Nucleus accumbens (tissue), 56 donors: ENCODE results near the gene APLP1.
A peak's percentile ranks its signal among the peaks of the same experiment; 100 is the strongest.
"Not testable (repeated sequence)": the region's sequence is repeated elsewhere in the genome, so short reads cannot be mapped to it uniquely, and the experiment has no call there.

ENCODE experiments used
- DNase-seq, 56 donors: peaks; one replicate each; lab custom pipeline; 2025; lab: John Stamatoyannopoulos, UW

APLP1 gene

DNA sequence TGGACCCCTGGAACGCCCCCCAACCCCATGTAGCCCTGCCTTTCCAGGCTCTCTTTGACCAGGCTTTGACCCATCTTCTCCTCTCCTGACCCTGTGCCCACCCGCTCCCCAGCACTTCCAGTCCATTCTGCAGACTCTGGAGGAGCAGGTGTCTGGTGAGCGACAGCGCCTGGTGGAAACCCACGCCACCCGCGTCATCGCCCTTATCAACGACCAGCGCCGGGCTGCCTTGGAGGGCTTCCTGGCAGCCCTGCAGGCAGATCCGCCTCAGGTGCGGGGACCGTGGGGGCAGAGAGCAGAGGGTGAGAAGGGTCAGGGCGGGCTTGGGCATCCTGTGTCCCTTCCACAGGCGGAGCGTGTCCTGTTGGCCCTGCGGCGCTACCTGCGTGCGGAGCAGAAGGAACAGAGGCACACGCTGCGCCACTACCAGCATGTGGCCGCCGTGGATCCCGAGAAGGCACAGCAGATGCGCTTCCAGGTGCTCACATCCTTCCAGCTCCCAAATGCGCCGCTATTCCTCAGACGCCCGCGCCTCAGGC, 6.1 kb downstream of the APLP1 start:
- DNase-seq, result no peak

DNA sequence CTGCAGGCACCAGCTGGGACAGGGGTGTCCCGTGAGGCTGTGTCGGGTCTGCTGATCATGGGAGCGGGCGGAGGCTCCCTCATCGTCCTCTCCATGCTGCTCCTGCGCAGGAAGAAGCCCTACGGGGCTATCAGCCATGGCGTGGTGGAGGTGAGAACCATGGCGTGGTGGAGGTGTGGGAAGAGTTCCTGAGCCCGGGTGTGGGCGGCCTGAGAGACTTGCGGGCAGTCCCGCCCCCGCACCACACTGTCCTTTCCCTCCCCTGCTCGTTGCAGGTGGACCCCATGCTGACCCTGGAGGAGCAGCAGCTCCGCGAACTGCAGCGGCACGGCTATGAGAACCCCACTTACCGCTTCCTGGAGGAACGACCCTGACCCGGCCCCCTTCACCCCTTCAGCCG, 10.7 kb downstream of the APLP1 start:
- peak in 1 of 56 donors; percentile 12 for DNase-seq

GRCh38 chr19:35879770-35880317, 11.5 kb downstream of the APLP1 start:
- peak in 52 of 56 donors; percentile 22 to 87 (median 58) for DNase-seq

- DNase-seq, result peak in 13 of 56 donors; percentile 8 to 58 (median 26)
Observed at GRCh38 chr19:35882114-35882832, 13.9 kb downstream of the APLP1 start.

GRCh38 chr19:35883882-35884281, 15.5 kb downstream of the APLP1 start:
- no peak for DNase-seq

DNA sequence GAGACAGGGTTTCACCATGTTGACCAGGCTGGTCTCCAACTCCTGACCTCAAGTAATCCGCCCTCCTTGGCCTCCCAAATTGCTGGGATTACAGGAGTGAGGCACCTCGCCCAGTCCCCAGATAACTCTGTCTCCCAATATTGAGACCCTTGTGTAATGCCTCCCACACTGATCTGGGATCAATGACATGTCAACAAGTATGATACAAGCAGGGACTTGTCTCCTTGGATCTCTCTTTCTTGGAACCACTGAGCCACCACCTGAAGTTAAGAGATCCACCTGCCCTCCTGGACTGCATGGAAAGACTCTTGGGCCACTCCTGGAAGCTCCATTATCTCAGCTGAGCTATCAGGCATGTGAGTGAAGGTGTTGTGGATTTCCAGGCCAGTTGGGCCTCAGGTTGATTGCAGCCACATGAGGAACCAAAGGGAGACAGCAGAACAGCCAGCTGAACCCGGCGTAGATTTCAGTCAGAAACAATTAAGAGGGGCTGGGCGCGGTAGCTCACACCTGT, 16.9 kb downstream of the APLP1 start:
- no peak for DNase-seq

DNA sequence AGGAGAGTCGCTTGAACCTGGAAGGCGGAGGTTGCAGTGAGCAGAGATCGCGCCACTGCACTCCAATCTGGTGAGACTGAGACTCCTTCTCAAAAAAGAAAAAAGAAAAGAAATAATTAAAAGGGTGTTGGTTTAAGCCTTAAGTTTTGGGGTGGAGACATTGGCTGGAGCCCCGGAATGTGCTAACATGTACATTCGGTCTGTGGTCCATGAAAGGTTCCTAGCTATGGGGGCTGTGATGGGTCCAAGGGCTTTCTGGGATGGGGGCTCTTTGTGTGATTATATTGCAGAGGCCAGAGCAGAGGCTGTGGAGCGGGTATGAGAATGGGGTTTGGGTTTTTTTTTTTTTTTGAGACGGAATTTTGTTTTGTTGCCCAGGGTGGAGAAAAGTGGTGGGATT, 17.5 kb downstream of the APLP1 start:
- no peak for DNase-seq

DNA sequence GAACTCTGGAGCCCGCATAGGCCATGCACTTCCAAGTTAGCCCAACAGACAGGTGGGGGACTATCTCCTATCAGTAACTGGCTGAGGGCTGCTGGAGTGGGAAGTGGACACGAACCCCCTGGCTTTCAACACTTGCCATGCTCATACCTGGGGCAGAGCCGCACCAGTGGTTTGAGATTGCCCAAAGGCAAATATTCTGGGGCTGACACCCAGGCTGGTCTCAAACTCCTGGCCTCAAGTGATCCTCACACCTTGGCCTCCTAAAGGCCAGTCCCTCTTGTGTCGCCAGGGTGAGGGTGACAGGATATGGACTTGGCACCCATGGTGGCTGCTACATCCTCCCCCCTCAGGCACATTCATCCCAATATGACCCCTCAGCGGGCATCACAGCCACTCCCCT, 18.8 kb downstream of the APLP1 start:
- DNase-seq, result no peak

DNA sequence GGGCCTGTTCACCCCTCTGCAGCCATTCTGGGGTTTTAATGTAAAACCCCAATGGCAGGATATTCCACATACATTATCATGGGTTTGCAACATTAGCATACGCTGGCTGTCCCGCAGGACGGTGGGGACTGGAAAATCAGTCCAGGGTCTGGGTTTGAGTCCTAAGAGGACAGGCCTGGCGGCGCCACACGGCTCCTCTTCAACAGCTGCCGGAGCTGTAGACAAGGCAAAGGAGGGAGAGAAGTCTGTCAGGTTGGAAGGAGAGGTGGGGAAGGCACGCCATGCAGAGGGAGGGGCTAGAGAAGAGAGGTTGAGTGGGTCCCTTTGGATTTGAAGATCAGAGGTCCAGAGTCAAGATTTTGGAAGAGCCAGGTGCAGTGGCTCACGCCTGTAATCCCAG, 20.0 kb downstream of the APLP1 start:
- DNase-seq, result no peak

DNA sequence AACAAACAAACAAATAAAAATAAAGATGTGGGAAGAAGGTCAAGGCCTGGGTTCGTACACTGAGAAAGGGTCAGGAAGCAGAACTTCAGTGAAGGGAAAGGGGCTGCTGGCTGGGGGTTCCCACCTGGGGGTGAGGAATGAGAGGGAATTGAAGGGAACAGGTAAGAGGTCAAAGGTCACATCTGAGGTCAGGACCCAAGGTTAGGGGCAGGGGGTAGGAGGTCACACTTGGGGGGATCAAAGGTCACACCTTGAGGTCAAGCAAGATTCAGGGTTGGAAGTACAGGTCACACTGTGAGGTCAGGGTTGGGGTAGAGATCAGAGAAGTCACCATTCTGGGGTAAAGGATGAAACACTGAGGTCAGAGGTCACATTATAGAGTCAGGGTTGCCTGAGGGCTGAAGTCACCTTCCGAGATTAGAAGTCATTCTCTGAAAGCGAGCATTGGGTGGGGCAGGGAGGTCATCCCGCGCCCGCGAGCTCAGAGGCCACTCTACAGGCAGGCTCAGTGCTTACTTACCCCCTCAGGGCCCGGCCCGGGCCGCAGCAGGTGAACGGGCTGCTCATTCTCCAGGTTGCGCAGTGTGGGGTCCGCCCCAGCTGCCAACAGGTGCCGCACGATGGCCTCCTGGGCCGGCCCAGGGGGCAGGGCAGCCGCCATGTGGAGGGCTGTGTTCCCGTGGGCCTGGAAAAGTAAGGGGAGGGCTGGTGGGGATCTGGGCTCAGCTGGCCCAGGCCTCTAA, 21.2 kb downstream of the APLP1 start:
- no peak for DNase-seq

DNA sequence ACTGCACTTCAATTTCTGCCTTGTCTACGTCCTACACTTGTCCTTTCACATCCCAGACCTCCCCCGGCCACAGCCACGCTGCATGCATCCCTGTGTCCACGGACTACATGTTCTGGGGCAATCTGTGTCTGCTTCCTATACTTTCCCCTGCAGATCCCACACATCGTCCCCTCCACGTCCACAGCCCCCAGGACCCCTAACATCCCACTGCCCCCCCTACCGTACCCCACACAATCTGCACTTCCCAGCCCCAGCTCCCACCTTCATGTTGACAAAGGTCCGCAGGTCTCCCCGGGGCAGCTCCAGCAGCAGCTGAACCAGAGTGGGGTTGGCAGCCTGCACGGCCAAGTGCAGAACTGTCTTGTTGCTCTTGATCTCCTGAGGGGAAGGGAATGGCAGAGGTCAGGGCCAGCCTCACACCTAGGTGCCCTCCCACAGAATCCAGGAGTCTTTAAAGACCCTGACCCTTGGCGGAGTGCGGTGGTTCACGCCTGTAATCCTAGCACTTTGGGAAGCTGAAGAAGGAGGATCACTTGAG, 21.8 kb downstream of the APLP1 start:
- DNase-seq, result no peak

- DNase-seq, result not testable (repeated sequence)
Observed at GRCh38 chr19:35891819-35892218, 23.4 kb downstream of the APLP1 start.

DNA sequence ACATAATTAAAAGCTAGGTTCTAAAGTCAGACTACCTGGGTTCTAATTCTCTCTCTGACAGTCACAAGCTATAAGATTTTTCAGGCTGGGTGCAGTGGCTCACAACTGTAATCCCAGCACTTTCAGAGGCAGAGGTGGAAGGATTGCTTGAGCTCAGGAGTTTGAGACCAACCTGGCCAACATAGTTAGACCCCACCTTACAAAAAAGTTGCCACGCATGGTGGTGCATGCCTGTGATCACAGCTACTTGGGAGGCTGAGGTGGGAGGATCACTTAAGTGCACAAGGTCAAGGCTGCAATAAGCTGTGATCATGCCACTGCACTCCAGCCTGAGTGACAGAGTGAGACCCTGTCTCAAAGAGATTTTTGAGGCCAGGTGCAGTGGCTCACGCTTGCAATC, 26.0 kb downstream of the APLP1 start:
- no peak for DNase-seq

DNA sequence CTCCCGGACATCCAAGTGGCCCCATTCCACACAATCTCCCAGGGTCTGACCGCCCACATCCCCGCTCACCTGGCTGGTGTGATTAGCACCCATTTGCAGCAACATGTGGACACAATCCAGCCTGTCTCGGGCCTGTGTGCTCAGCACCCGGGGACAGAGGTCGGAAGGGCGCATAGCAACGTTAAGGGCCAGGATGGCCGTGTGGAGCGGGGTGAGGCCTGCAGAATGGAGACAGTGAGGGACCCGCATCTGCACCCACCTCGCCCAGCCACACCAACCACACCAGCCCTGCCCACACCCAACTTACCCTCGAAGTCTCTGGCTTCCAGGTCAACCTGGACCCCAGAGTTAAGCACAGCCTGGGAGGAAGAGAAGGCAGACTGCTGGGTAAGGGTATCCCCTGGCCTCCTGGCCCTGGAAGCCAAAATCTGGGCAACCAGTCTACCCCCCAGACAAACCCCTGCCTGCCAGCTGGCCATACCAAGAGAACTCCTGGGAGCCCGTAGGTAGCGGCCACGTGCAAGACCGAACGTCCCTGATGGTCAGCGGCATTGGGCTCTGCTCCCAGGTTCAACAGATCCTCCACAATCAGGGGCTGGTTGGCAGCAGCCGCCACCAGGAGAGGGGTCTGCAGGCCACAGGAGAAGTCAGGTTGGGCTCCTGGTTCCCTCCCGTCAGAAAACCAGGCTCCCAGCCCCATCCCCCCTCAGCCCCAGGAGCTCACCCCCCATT, 27.7 kb downstream of the APLP1 start:
- DNase-seq, result no peak

GRCh38 chr19:35896643-35897040, 28.3 kb downstream of the APLP1 start:
- DNase-seq, result no peak

DNA sequence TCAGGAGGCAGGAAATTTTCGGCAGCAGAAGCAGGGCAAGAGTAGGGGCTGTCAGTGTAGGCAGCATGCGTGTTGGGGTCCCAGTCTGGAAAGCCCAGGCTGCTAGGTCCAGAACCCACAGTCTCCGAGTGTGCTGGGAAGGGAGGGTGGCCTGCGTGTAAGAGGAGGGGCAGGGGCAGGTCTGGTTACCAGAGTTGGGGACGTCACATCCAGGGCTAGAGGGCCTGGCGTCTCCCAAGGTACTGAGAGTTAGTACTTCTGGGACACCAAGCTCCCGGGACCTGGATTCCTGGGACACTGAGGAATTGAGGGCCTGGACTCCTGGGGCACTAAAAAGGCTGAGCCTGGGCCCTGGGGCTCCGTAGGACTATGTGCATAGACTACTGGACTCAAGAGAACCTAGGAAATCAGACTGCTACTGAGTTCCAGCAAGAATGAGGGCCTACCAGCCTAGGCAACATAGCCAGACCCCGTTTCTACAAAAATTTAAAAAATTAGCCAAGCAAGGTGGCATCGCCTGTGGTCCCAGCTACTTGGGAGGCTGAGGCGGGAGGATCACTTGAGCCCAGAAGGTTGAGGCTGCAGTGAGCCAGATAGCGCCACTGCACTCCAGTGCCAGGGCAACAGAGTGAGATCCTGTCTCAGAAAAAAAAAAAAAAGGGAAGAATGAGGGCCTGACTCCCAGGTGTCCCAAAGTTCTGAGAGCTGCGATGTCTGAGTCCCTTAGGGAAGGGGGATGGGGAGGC, 29.5 kb downstream of the APLP1 start:
- DNase-seq, result no peak

DNA sequence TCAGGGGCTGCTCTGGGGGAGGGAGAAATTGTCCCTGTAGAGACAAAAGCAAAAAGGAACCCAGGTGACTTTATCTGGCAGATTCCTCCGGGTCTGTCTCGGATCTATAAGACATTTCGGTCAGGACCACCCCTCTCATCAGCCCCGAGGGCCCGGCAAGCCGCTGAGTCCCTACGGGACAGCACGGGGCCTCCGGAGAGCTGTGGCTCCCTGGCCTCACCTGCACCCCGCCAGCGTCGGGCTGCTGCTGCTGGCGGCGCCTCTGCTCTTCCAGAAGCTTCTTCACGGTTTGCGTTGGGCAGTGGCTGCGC, 30.1 kb downstream of the APLP1 start:
- no peak for DNase-seq

DNA sequence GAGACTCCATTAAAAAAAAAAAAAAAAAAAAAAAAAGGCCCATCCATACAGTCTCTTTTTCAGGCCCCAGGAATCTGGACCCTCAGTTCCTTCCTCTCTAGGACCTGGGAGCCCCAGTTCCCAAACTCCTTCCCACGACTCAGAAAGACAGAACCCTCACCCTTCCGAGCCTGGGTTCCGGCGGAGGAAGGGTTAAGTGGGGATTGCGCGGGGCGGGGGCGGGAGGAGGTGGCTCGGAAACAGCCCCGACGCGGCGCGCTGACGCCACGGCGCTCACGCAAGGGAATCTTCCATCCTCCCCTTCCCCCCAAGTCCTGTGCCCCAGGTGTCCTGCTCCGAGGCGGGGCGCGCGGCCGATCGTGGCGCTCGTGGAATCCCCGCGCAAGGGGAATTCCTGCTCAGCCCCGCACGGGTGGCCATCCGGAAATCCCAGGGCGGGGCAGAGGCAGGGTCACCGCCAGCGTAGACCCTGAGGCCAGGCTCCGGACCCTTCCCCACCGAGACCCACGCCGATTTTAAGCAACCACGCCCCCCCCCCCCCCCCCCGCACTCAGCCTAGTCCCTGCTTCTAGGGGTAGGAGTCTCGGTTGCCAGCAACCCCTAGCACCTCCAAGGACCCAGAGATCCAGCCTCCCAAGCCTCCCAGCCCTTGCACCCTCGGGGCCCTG, 31.3 kb downstream of the APLP1 start:
- DNase-seq, result peak in 53 of 56 donors; percentile 13 to 89 (median 57)

DNA sequence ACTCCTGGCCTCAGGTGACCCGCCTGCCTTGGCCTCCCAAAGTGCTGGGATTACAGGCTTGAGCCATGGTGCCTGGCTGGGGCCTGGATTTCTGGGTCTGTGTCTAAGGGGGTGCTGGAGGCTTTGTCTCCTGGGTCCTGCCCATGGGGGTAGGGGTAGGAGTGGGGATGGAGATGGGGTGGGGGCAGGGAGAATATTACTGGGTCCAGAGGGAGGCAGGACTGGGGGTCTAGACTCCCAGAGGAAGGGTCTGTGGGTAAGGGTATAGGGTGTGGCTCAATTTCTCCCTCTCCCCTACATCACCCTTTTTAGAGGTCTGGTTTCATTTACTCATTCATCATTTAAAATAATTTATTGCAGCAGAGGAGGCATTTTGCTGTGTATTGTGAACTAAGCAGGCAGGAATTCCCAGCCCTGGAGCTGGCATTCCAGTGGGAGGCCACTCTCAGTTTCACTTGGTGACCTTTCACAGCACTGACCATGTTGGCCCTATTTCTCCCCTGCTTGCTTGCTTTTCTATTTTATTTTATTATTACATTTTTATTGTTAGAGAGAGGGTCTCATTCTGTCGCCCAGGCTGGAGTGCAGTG, 32.8 kb downstream of the APLP1 start:
- no peak for DNase-seq
